Panc1 (cell line): ENCODE measurements around the gene PAK1IP1. TPM values are rescaled to one million over a fixed set of nuclear protein-coding genes. Genes with fewer than 3 reads are reported as not detected.
A peak's percentile ranks its signal among the peaks of the same experiment; 100 is the strongest.

ENCODE experiments used
- ATAC-seq: fragments of 200-7000 bp; cut with Tn5 transposase; 2 replicates; pipeline ENCODE4 v1.9.1; 2020; ENCODE audit warnings: mild to moderate bottlenecking, moderate library complexity
- BruUV-seq: library from RNA; stranded (reverse); fragments of 400-500 nt; replicated peaks from 2 replicates; lab custom pipeline; 2021; lab: Mats Ljungman, UMichigan
- CTCF ChIA-PET: fragments of 300-600 bp; sonication (Branson Sonifier 250); formaldehyde crosslinking; loops from one replicate; lab custom pipeline; 2022; ENCODE audit warnings: antibody characterized with exemption; lab: Charles Lee
- POLR2A ChIA-PET: fragments of 300-600 bp; sonication (Branson Sonifier 250); formaldehyde crosslinking; loops from one replicate; lab custom pipeline; 2022; ENCODE audit warnings: antibody characterized with exemption; lab: Charles Lee
- DNase-seq: peaks from one replicate; pipeline ENCODE4 v3.0.0-alpha.2; 2010; ENCODE audit warnings: low read depth, low spot score
- H3K27ac ChIP-seq: 2 replicates; pipeline ENCODE4 v1.5.1; 2011; ENCODE audit warnings: mild to moderate bottlenecking, low read length, inconsistent platforms
- H3K27me3 ChIP-seq: fragments of 200-500 bp; sonication (Bioruptor generic); 2 replicates; pipeline ENCODE4 v1.6.0; 2014; ENCODE audit warnings: low read length, inconsistent platforms; ENCODE audit not compliant: control insufficient read depth, insufficient read depth
- H3K36me3 ChIP-seq: fragments of 200-500 bp; sonication (Bioruptor generic); 2 replicates; pipeline ENCODE4 v1.5.1; 2014; ENCODE audit warnings: inconsistent platforms, mild to moderate bottlenecking, low read length, moderate library complexity; ENCODE audit not compliant: control insufficient read depth, insufficient read depth
- H3K4me1 ChIP-seq: 2 replicates; pipeline ENCODE4 v1.5.1; 2011; ENCODE audit warnings: inconsistent platforms, mild to moderate bottlenecking, low read length, moderate library complexity; ENCODE audit not compliant: control insufficient read depth, insufficient read depth
- H3K4me3 ChIP-seq, 2 experiments: 2 replicates each; pipeline ENCODE4 v1.5.1; 2011 to 2012; ENCODE audit warnings: low read depth in 2 of 2, low read length in 2 of 2, mild to moderate bottlenecking in 2 of 2, inconsistent platforms in 1 of 2, moderate library complexity in 1 of 2
- H3K9me3 ChIP-seq: fragments of 200-500 bp; sonication (Bioruptor generic); 2 replicates; pipeline ENCODE4 v1.5.1; 2014; ENCODE audit warnings: low read depth, mild to moderate bottlenecking, inconsistent platforms, low read length, moderate library complexity; ENCODE audit not compliant: control insufficient read depth, insufficient read depth
- CTCF ChIP-seq: fragments of 450-650 bp; IDR thresholded peaks from 2 replicates; pipeline ENCODE4 v1.5.1; 2017; ENCODE audit warnings: mild to moderate bottlenecking
- POLR2AphosphoS5 ChIP-seq: IDR thresholded peaks from 2 replicates; pipeline ENCODE4 v1.6.1; 2012; ENCODE audit warnings: mild to moderate bottlenecking, low read depth, low read length, moderate library complexity
- REST ChIP-seq, 2 experiments: IDR thresholded peaks; 2 replicates each; pipeline ENCODE4 v1.6.1; 2011 to 2012; ENCODE audit warnings: low read depth in 2 of 2, control low read depth in 1 of 2, low read length in 1 of 2, mild to moderate bottlenecking in 1 of 2, moderate library complexity in 1 of 2; ENCODE audit not compliant: insufficient read depth in 1 of 2
- SIN3A ChIP-seq: IDR thresholded peaks from 2 replicates; pipeline ENCODE4 v1.6.1; 2012; ENCODE audit warnings: low read depth, mild to moderate bottlenecking, low read length, moderate library complexity, borderline replicate concordance; ENCODE audit not compliant: insufficient read depth
- TCF7L2 ChIP-seq: IDR thresholded peaks from 2 replicates; pipeline ENCODE4 v1.6.1; 2011; ENCODE audit warnings: mild to moderate bottlenecking, low read depth, low read length, inconsistent platforms
- in situ Hi-C: cut with HindIII; loops from 2 replicates; pipeline ENCODE4 v1.10.0; 2016; ENCODE audit warnings: low sequenced_read_pairs, low pct_unique_long_range_greater_than_20kb
- intact Hi-C: fragments of 100-400 bp; cut with micrococcal nuclease; formaldehyde crosslinking; loops from one replicate; pipeline ENCODE4 v1.10.0; 2022; ENCODE audit not compliant: unreplicated experiment
- total RNA-seq: library from RNA; stranded (reverse); gene quantifications from one replicate; pipeline ENCODE4 v1.2.1, GENCODE V29; 2021; ENCODE audit not compliant: unreplicated experiment

The PAK1IP1 gene
- total RNA-seq, 1 experiment from 2014 or later, result 27.3 TPM

DNA sequence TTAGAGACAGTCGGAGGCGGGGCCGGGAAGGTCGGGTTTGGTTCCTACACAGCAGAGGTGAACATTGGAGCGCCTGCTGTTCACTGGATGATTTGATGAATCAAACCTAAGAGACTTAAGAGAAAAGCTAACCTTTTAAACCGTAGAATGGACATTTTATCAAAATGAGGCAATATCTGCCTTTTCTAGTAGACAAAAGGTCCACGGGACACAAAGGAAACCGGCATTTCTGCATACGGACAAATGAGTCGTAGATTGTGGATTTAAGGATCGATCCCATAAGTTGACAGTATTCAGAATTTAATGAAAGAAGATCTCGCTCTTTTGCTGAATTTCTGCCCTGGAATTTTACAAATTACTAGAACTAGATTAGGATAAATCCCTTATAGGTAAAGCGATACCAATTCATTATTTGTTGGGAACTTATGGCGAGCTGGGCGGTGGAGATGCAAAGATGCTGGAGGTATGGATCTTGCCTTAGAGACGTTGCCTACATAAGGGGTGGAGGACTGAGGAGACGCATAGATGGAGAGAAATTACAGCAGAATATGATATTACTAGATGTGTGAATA lies 400 bp downstream of the PAK1IP1 start:
- DNase-seq (peak; percentile 12), ATAC-seq (no peak)
- Histone ChIP-seq H3K9me3 (no peaks in the 10 kb centered on the region), H3K4me3 (peak overlapping the region; percentile 95 to 98), H3K4me1 (peaks cover 27% of the 10 kb centered on the region), H3K36me3 (peaks cover 5% of the 10 kb centered on the region), H3K27me3 (no peaks in the 10 kb centered on the region), H3K27ac (peak overlapping the region; percentile 98)
- ChIA-PET CTCF (interaction anchor here (0.5 to 0.7 kb wide), 4 partner anchors 28 to 190 kb away, joined by 3 to 11 read pairs (median 7); no protein-coding TSS in a partner anchor), POLR2A (interaction anchor here (0.5 to 1.0 kb wide), 8 partner anchors 12 to 1880 kb away, joined by 3 to 15 read pairs (median 5); no protein-coding TSS in a partner anchor)
- intact Hi-C loops (loop anchor here (10.0 kb wide), 1 partner anchor 170 kb away; the partner anchor contains the start of gene GCNT2), in situ Hi-C loops (no loop called here)
- no peak for TF ChIP-seq SIN3A
- no peak for TF ChIP-seq REST (IDR thresholded peaks at IDR 0.05; ENCODE audit: insufficient read depth in 1 of 2, low read depth in 2 of 2, low read length in 1 of 2)
- no peak for TF ChIP-seq TCF7L2
- TF ChIP-seq CTCF, result no peak
- TF ChIP-seq POLR2AphosphoS5, result no peak
- no TSS peak for BruUV-seq

DNA sequence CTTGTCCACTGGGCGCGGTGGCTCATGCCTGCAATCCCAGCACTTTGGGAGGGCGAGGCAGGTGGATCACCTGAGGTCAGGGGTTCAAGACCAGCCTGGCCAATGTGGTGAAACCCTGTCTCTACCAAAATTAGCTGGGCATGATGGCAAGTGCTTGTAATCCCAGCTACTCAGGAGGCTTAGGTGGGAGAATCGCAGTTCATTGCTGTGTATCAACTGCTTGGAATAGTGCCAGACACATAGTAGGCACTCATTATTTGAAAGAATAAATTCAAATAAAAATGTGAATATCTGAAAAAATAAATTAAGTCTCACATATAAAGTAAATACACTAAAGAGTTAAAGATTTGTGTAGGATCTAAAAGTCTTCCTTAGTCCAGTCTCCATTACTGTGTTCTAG lies 1.9 kb downstream of the PAK1IP1 start:
- H3K36me3 ChIP-seq, result peaks cover 9% of the 10 kb centered on the region
- ATAC-seq (no peak), DNase-seq (no peak)
- ChIA-PET CTCF (no interaction called here), POLR2A (no interaction called here)
- H3K4me1 ChIP-seq, result peaks cover 20% of the 10 kb centered on the region
- no peaks in the 10 kb centered on the region for H3K9me3 ChIP-seq
- no TSS peak for BruUV-seq
- intact Hi-C loops, result loop anchor here (10.0 kb wide), 1 partner anchor 172 kb away; the partner anchor contains the start of gene GCNT2
- in situ Hi-C loops, result no loop called here
- TF ChIP-seq SIN3A (no peak), TCF7L2 (no peak)
- H3K27me3 ChIP-seq, result no peaks in the 10 kb centered on the region
- H3K27ac ChIP-seq, result peak overlapping the region; percentile 98; the same call in 1 of the 2 replicates
- no peak overlapping the region for H3K4me3 ChIP-seq

DNA sequence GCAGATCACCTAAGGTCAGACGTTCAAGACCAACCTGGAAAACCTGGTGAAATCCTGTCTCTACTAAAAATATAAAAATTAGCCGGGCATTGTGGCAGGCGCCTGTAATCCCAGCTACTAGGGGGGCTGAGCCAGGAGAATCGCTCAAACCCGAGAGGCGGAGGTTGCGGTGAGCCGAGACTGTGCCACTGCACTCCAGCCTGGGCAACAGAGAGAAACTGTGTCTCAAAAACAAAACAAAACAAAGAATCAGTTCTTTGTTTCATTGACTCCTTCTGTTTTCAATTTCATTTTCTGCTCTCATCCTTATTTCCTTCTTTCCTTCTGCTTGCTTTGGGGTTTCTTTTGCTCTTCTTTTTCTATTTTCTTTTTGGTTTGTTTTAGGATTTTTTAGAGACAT lies 19.2 kb downstream of the PAK1IP1 start:
- Histone ChIP-seq H3K9me3 (no peaks in the 10 kb centered on the region), H3K27me3 (no peaks in the 10 kb centered on the region), H3K27ac (peak overlapping the region; percentile 34; the same call in 1 of the 2 replicates), H3K4me3 (no peak overlapping the region), H3K36me3 (peaks cover 9% of the 10 kb centered on the region), H3K4me1 (0 out of 2 replicates have a peak, but pooled peaks cover 3% of the 10 kb centered on the region)
- POLR2A ChIA-PET, result no interaction called here
- in situ Hi-C loops, result no loop called here
- BruUV-seq, result no TSS peak
- CTCF ChIA-PET, result no interaction called here
- ATAC-seq (no peak), DNase-seq (no peak)
- intact Hi-C loops, result loop anchor here (10.0 kb wide), 1 partner anchor 81 kb away; no protein-coding TSS in a partner anchor
- no peak for TF ChIP-seq SIN3A
